Neuronal stem cell (in vitro differentiated cells): ENCODE measurements around the gene HRH3.

Source experiments
- DNase-seq: peaks from one replicate; pipeline ENCODE4 v3.0.0-alpha.2; 2013; ENCODE audit warnings: low spot score
- H2AFZ ChIP-seq: one replicate; pipeline ENCODE4 v1.6.1; 2013; ENCODE audit warnings: mild to moderate bottlenecking, low read length, inconsistent platforms
- H2AK5ac ChIP-seq: 2 replicates; pipeline ENCODE4 v1.6.1; 2013; ENCODE audit warnings: low read depth, mild to moderate bottlenecking, inconsistent platforms, low read length, moderate library complexity, mixed read lengths
- H2BK120ac ChIP-seq: 2 replicates; pipeline ENCODE4 v1.6.1; 2013; ENCODE audit warnings: low read depth, mild to moderate bottlenecking, inconsistent platforms, low read length, moderate library complexity, mixed read lengths
- H2BK12ac ChIP-seq: one replicate; pipeline ENCODE4 v1.6.1; 2013; ENCODE audit warnings: low read length, inconsistent platforms
- H2BK15ac ChIP-seq: 2 replicates; pipeline ENCODE4 v1.6.1; 2013; ENCODE audit warnings: mild to moderate bottlenecking, low read length, inconsistent platforms, mixed read lengths
- H2BK5ac ChIP-seq: one replicate; pipeline ENCODE4 v1.6.1; 2013; ENCODE audit warnings: inconsistent platforms, mild to moderate bottlenecking, low read length, moderate library complexity
- H3K14ac ChIP-seq: one replicate; pipeline ENCODE4 v1.6.1; 2013; ENCODE audit warnings: low read length, inconsistent platforms
- H3K18ac ChIP-seq: 2 replicates; pipeline ENCODE4 v1.6.1; 2013; ENCODE audit warnings: low read length, inconsistent platforms
- H3K23ac ChIP-seq: 2 replicates; pipeline ENCODE4 v1.6.1; 2013; ENCODE audit warnings: low read depth, mild to moderate bottlenecking, mixed read lengths, low read length, inconsistent platforms; ENCODE audit not compliant: poor library complexity
- H3K27ac ChIP-seq: replicated peaks from 3 replicates; pipeline ENCODE4 v1.5.1; 2013; ENCODE audit warnings: low read length, inconsistent platforms
- H3K27me3 ChIP-seq, 3 experiments: 2 replicates each; pipeline ENCODE4 v1.6.1; 2013; ENCODE audit warnings: low read length in 3 of 3, mild to moderate bottlenecking in 2 of 3, inconsistent platforms in 1 of 3, low read depth in 1 of 3, mixed read lengths in 1 of 3, moderate library complexity in 1 of 3; ENCODE audit not compliant: control insufficient read depth in 3 of 3, insufficient read depth in 3 of 3
- H3K36me3 ChIP-seq, 2 donors: replicated peaks in 1 of 2; 2 replicates each; pipeline ENCODE4 v1.6.1; 2013; ENCODE audit warnings: low read length in 2 of 2; ENCODE audit not compliant: control insufficient read depth in 2 of 2, insufficient read depth in 2 of 2
- H3K4ac ChIP-seq: 2 replicates; pipeline ENCODE4 v1.6.1; 2013; ENCODE audit warnings: inconsistent platforms, mild to moderate bottlenecking, low read length, moderate library complexity
- H3K4me1 ChIP-seq, 2 donors: 1 replicate in 1 of 2; 2 replicates in 1 of 2; pipeline ENCODE4 v1.6.1; 2013; ENCODE audit warnings: low read length in 2 of 2, low read depth in 1 of 2; ENCODE audit not compliant: control insufficient read depth in 2 of 2, insufficient read depth in 1 of 2
- H3K4me2 ChIP-seq: one replicate; pipeline ENCODE4 v1.6.1; 2013; ENCODE audit warnings: mild to moderate bottlenecking, low read length, inconsistent platforms; ENCODE audit not compliant: insufficient read depth, poor library complexity, severe bottlenecking
- H3K4me3 ChIP-seq, 2 donors: 2 replicates each; pipeline ENCODE4 v1.5.1; 2013; ENCODE audit warnings: low read length in 2 of 2, mild to moderate bottlenecking in 2 of 2, inconsistent platforms in 1 of 2, moderate library complexity in 1 of 2
- H3K79me1 ChIP-seq: one replicate; pipeline ENCODE4 v1.6.1; 2013; ENCODE audit warnings: low read depth, mild to moderate bottlenecking, inconsistent platforms, low read length, moderate library complexity
- H3K9ac ChIP-seq: one replicate; pipeline ENCODE4 v1.6.1; 2013; ENCODE audit warnings: mild to moderate bottlenecking, low read depth, low read length, inconsistent platforms; ENCODE audit not compliant: poor library complexity
- H3K9me3 ChIP-seq, 2 donors: replicated peaks in 1 of 2; 2 replicates each; pipeline versions ENCODE3 to v1.6.1; 2013; ENCODE audit warnings: low read length in 2 of 2, mild to moderate bottlenecking in 2 of 2, inconsistent platforms in 1 of 2, low read depth in 1 of 2, mixed read lengths in 1 of 2, moderate library complexity in 1 of 2; ENCODE audit not compliant: control insufficient read depth in 2 of 2, insufficient read depth in 1 of 2
- H4K8ac ChIP-seq: one replicate; pipeline ENCODE4 v1.6.1; 2013; ENCODE audit warnings: low read depth, mild to moderate bottlenecking, inconsistent platforms, low read length, moderate library complexity
- H4K91ac ChIP-seq: one replicate; pipeline ENCODE4 v1.6.1; 2013; ENCODE audit warnings: low read length, low read depth, mild to moderate bottlenecking, inconsistent platforms; ENCODE audit not compliant: poor library complexity
- WGBS, 2 donors: extraction: QIAGEN DNeasy Blood & Tissue Kit; methylation state at CpG; one replicate each; pipeline ENCODE4 v1.1.7; 2013; ENCODE audit warnings: missing lambda C conversion rate in 2 of 2, mixed read lengths in 1 of 2; ENCODE audit not compliant: insufficient read length in 2 of 2, insufficient replicate concordance in 1 of 2; ENCODE audit errors: extremely low coverage in 2 of 2; 5-methylcytosine and 5-hydroxymethylcytosine counted together

The HRH3 gene

DNA sequence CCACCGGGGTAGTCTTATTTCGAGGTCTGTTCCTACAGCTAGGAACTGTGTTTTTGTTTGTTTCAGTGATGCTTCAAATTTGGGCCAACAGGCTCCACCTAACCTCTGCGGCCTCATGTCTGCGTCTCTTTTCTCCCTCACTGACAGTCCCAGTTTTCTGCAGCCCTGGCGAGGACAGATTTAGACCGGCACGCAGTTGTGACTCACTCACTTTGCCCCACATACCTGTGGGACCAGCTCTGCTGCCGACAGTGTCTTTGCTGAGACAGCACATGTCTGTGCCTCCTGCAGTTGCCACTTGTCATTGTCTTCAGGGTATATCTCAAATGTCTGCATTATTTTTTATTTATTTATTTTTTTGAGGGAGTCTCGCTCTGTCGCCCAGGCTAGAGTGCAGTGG, 47.5 kb upstream of the HRH3 start:
- H3K18ac ChIP-seq: no peak overlapping the region
- H3K27me3 ChIP-seq: no peaks in the 10 kb centered on the region
- no peak overlapping the region for H3K23ac ChIP-seq
- no peaks in the 10 kb centered on the region for H3K79me1 ChIP-seq
- no peak overlapping the region for H4K8ac ChIP-seq
- H3K4me3 ChIP-seq: no peak overlapping the region
- no peak for DNase-seq
- H3K27ac ChIP-seq: no peak overlapping the region
- WGBS, 2 donors: no CpG with 5 or more reads among the region's 10 CpGs
- no peak overlapping the region for H2BK15ac ChIP-seq
- no peak overlapping the region for H4K91ac ChIP-seq
- H2BK12ac ChIP-seq: no peak overlapping the region
- peaks cover 30 to 57% of the 10 kb centered on the region in 2 donors for H3K36me3 ChIP-seq
- no peaks in the 10 kb centered on the region for H3K4me1 ChIP-seq
- no peak overlapping the region for H3K4ac ChIP-seq
- H3K9me3 ChIP-seq: peaks cover 11 to 24% of the 10 kb centered on the region in 2 donors
- H2AFZ ChIP-seq: no peak overlapping the region
- no peak overlapping the region for H2BK5ac ChIP-seq
- H2AK5ac ChIP-seq: no peak overlapping the region
- no peak overlapping the region for H2BK120ac ChIP-seq
- no peak overlapping the region for H3K4me2 ChIP-seq
- no peak overlapping the region for H3K9ac ChIP-seq
- H3K14ac ChIP-seq: no peak overlapping the region

DNA sequence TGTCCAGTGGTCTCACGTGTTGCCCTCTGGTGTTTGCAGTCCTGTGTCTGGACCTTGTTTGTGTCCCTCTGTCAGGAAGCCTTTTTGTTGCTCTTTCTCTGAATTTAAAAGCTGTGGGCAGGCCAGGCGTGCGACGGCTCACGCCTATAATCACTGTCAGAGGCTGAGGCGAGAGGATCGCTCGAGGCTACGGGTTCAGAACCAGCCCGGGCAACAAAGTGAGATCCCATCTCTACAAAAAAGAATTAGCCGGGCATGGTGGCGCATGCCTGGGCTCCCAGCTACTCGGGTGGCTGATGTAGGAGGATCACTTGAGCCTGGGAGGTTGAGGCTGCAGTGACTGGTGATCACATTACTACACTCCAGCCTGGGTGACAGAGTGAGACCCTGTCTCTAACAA, 46.8 kb upstream of the HRH3 start:
- Histone ChIP-seq H2BK12ac (no peak overlapping the region), H2AFZ (no peak overlapping the region), H4K91ac (no peak overlapping the region), H3K27me3 (no peaks in the 10 kb centered on the region), H3K9me3 (peaks cover 11 to 24% of the 10 kb centered on the region in 2 donors), H3K14ac (no peak overlapping the region), H3K4ac (no peak overlapping the region), H3K18ac (no peak overlapping the region), H3K79me1 (peaks cover 1% of the 10 kb centered on the region), H3K4me3 (no peak overlapping the region), H4K8ac (no peak overlapping the region), H2BK5ac (no peak overlapping the region), H3K27ac (no peak overlapping the region), H3K4me2 (no peak overlapping the region), H3K36me3 (peaks cover 29 to 56% of the 10 kb centered on the region in 2 donors), H3K23ac (no peak overlapping the region), H2BK15ac (no peak overlapping the region), H2AK5ac (no peak overlapping the region), H3K9ac (no peak overlapping the region), H3K4me1 (no peaks in the 10 kb centered on the region), H2BK120ac (no peak overlapping the region)
- no peak for DNase-seq
- WGBS, 2 donors: no CpG with 5 or more reads among the region's 13 CpGs

DNA sequence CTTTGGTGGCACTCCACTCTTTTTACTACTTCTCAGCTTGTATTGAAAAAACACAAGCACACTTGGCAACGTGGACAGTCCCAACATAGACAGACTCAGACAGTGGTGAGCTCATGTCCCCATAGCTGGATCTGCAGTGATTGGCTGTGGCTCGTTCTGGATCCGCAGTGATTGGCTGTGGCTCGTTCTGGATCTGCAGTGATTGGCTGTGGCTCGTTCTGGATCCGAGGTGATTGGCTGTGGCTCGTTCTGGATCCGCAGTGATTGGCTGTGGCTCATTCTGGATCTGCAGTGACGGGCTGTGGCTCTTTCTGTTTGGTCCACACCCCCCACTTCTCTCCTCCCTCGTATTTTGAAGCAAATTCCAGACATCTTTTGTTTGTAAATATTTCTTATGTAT, 46.3 kb upstream of the HRH3 start:
- Histone ChIP-seq H3K27ac (no peak overlapping the region), H3K79me1 (peaks cover 1% of the 10 kb centered on the region)

DNA sequence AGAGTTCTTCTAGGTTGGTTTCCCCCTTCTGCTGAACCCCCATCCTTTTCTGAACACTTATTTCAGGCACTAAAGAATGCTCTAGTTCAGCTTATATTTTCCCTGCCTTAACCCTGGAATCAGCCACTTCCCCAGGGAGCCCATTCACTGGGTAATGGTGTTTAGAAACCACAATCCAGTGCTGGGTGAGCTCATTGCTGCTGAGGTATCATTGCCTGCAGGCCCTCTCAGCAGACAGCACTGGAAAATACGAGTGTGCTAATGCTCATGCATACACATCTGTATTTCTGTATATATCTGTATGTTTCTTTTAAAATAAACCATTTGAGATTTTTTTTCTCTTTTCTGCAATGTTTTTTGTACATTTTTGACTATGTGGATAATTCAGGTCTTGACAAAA, 45.3 kb upstream of the HRH3 start:
- Histone ChIP-seq H3K27me3 (no peaks in the 10 kb centered on the region), H3K9me3 (peaks cover 11 to 24% of the 10 kb centered on the region in 2 donors), H2AK5ac (no peak overlapping the region), H2AFZ (no peak overlapping the region), H3K4me1 (no peaks in the 10 kb centered on the region), H3K18ac (no peak overlapping the region), H2BK5ac (no peak overlapping the region), H3K23ac (no peak overlapping the region), H3K27ac (no peak overlapping the region), H3K79me1 (peaks cover 1% of the 10 kb centered on the region), H4K91ac (no peak overlapping the region), H3K4me2 (no peak overlapping the region), H3K9ac (no peak overlapping the region), H3K4ac (no peak overlapping the region), H2BK15ac (no peak overlapping the region), H3K4me3 (no peak overlapping the region), H3K36me3 (peaks cover 28 to 65% of the 10 kb centered on the region in 2 donors), H4K8ac (no peak overlapping the region), H3K14ac (no peak overlapping the region), H2BK12ac (no peak overlapping the region), H2BK120ac (no peak overlapping the region)
- no peak for DNase-seq
- no CpG with 5 or more reads among the region's 1 CpG for WGBS, 2 donors

More for the DNA sequence above, 46.3 kb upstream of the HRH3 start:
- no peak overlapping the region for H3K9ac ChIP-seq
- peaks cover 11 to 24% of the 10 kb centered on the region in 2 donors for H3K9me3 ChIP-seq
- H2AFZ ChIP-seq: no peak overlapping the region
- no peak overlapping the region for H3K14ac ChIP-seq
- no peak overlapping the region for H3K4ac ChIP-seq
- no peak overlapping the region for H2BK120ac ChIP-seq
- no peak overlapping the region for H3K23ac ChIP-seq
- H3K4me3 ChIP-seq: no peak overlapping the region
- no peaks in the 10 kb centered on the region for H3K27me3 ChIP-seq
- WGBS, 2 donors: no CpG with 5 or more reads among the region's 10 CpGs
- H4K91ac ChIP-seq: no peak overlapping the region
- no peak overlapping the region for H2BK15ac ChIP-seq
- H3K4me1 ChIP-seq: no peaks in the 10 kb centered on the region
- H3K36me3 ChIP-seq: peaks cover 27 to 57% of the 10 kb centered on the region in 2 donors
- no peak for DNase-seq
- no peak overlapping the region for H2BK12ac ChIP-seq
- no peak overlapping the region for H3K4me2 ChIP-seq
- no peak overlapping the region for H4K8ac ChIP-seq
- no peak overlapping the region for H2AK5ac ChIP-seq
- H3K18ac ChIP-seq: no peak overlapping the region
- H2BK5ac ChIP-seq: no peak overlapping the region
